Adipocyte (in vitro differentiated cells): ENCODE results near the gene MBLAC2.
A peak's percentile ranks its signal among the peaks of the same experiment; 100 is the strongest.

ENCODE experiments used
- DNase-seq: peaks from one replicate; pipeline ENCODE4 v3.0.0-alpha.2; 2015; ENCODE audit warnings: low read depth
- H3K27me3 ChIP-seq: replicated peaks from 2 replicates; pipeline ENCODE4 v1.7.0; 2013; ENCODE audit warnings: mild to moderate bottlenecking, low read length, moderate library complexity; ENCODE audit not compliant: control insufficient read depth, insufficient read depth
- H3K36me3 ChIP-seq: 2 replicates; pipeline ENCODE4 v1.7.0; 2013; ENCODE audit warnings: low read length, mild to moderate bottlenecking, moderate library complexity; ENCODE audit not compliant: control insufficient read depth, insufficient read depth, severe bottlenecking
- H3K4me1 ChIP-seq: 2 replicates; pipeline ENCODE4 v1.7.0; 2013; ENCODE audit warnings: mild to moderate bottlenecking, low read length, moderate library complexity; ENCODE audit not compliant: control insufficient read depth, insufficient read depth
- H3K4me3 ChIP-seq: 2 replicates; pipeline ENCODE4 v1.7.0; 2013; ENCODE audit warnings: mild to moderate bottlenecking, low read length, moderate library complexity
- H3K9ac ChIP-seq: 2 replicates; pipeline ENCODE4 v1.7.0; 2013; ENCODE audit warnings: mild to moderate bottlenecking, low read length, moderate library complexity
- H3K9me3 ChIP-seq: 2 replicates; pipeline ENCODE4 v1.7.0; 2013; ENCODE audit warnings: mild to moderate bottlenecking, low read length, moderate library complexity; ENCODE audit not compliant: control insufficient read depth

Gene MBLAC2

DNA sequence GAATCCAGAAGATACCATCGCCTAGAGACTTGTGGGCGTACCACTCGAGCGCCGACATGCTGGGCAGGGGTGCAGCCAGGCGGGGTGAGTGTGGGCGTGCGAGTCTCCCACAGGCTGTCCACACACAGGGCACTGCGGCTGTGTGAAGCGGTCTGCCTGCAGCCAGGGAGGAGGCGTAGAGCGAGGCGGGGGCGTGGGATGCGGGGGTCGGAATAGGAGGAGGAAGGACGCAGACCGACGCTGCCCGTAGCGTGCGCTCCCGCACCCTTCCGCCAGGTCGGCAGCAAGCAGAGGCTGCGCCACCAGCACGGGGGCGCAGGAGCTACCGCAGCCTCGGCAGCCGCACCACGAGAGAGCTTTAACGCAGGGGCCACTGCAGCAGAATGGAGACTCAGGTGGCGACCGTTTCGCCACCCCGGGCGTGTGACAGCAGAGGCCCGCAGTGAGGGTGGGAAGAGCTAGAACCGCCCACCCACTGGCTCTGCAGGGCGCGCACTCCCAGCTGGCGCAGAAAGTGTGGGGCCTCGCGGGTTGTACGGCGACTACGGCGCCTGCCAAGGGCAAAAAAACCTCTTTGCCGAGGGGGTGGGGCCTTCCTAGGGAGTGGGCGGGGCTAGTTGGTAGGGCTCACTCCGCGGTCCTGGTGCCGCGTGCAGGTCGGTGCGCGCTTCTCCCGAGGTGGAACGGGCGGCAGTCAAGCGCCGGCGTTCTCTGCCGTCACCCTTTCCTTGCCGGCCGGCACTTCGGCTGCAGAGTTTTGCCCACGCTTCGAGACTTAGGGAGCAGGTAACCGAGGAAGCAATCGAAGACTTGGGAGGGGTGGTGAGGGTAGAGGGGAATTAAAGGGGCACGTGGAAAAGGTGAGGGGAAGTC lies at the start of gene MBLAC2, which contains the start of gene POLR3G:
Gene MBLAC2, minus strand, starts transcription at position 537 of the 873 bp plus-strand sequence. Its CDS starts 479 bp downstream, at position 58.
Gene POLR3G, plus strand, starts transcription at position 630 of the 873 bp plus-strand sequence. CDS start 10,704 bp downstream, outside the sequence.
- Histone ChIP-seq H3K4me3 (peak within 1 kb of the TSS; percentile 91), H3K27me3 (no peaks in the 10 kb centered on the region), H3K36me3 (no peaks in the 10 kb centered on the region), H3K4me1 (peaks cover 15% of the 10 kb centered on the region), H3K9me3 (no peaks in the 10 kb centered on the region), H3K9ac (peak within 1 kb of the TSS; percentile 86)
- peak; percentile 95 for DNase-seq

- no peaks in the 10 kb centered on the region for H3K27me3 ChIP-seq
- H3K36me3 ChIP-seq = peaks cover 55% of the 10 kb centered on the region
- H3K4me3 ChIP-seq = no peak overlapping the region
- no peak overlapping the region for H3K9ac ChIP-seq
- H3K9me3 ChIP-seq = no peaks in the 10 kb centered on the region
- H3K4me1 ChIP-seq = no peaks in the 10 kb centered on the region
- DNase-seq = no peak
Observed at GRCh38 chr5:90519081-90519480, 44.5 kb upstream of the MBLAC2 start.

DNA sequence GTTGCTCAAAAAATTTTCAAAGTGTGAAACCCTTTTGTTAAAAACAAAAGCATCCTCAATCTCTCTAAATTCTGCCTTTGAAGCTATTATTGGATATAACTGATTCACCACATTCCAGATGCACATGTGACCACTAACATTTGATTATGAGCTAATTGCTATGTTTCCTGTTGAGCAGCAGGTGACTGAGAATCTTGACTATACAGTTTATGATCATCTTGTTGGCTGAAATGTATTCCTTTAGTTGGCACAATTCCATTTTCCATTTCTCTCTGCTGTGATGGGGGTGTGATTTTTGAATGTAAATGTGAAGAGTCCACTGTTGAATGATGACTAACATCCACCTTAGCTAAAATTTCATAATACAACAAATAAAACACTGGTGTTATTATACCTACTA lies 44.1 kb upstream of the MBLAC2 start:
- H3K36me3 ChIP-seq = peaks cover 52% of the 10 kb centered on the region
- DNase-seq = no peak

GRCh38 chr5:90514520-90514919 lies 39.9 kb upstream of the MBLAC2 start:
- no peak overlapping the region for H3K9ac ChIP-seq
- H3K36me3 ChIP-seq = peaks cover 15% of the 10 kb centered on the region
- H3K4me1 ChIP-seq = no peaks in the 10 kb centered on the region
- H3K4me3 ChIP-seq = no peak overlapping the region
- H3K9me3 ChIP-seq = no peaks in the 10 kb centered on the region
- no peaks in the 10 kb centered on the region for H3K27me3 ChIP-seq
- no peak for DNase-seq

More for the DNA sequence above, 44.1 kb upstream of the MBLAC2 start:
- Histone ChIP-seq H3K27me3 (no peaks in the 10 kb centered on the region), H3K4me1 (no peaks in the 10 kb centered on the region), H3K9ac (no peak overlapping the region), H3K4me3 (no peak overlapping the region), H3K9me3 (no peaks in the 10 kb centered on the region)

DNA sequence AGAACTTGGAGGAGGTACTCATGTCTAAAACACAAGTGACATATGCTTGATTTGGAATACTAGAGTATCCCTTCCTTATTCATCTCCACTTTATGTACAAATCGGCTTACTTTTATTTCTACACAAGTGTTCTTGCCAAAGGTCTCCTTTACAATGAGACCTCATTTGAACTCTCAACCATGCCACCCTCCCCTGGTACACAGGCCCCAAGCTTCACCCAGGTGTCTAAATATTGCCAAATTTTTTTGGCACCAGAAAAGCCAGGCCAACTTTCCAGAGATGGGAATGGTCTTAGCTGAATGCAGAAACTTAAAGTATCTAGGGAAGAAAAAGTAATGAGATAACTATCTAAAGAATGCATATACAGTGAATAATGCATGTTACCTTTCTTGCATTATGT lies 35.9 kb upstream of the MBLAC2 start:
- Histone ChIP-seq H3K27me3 (no peaks in the 10 kb centered on the region), H3K9ac (no peak overlapping the region), H3K36me3 (peaks cover 6% of the 10 kb centered on the region), H3K9me3 (no peaks in the 10 kb centered on the region), H3K4me1 (no peaks in the 10 kb centered on the region), H3K4me3 (no peak overlapping the region)
- DNase-seq = no peak

- Histone ChIP-seq H3K4me3 (no peak overlapping the region), H3K27me3 (no peaks in the 10 kb centered on the region), H3K36me3 (no peaks in the 10 kb centered on the region), H3K9ac (no peak overlapping the region), H3K4me1 (no peaks in the 10 kb centered on the region), H3K9me3 (no peaks in the 10 kb centered on the region)
- no peak for DNase-seq
Observed at GRCh38 chr5:90506221-90506620, 31.6 kb upstream of the MBLAC2 start.

DNA sequence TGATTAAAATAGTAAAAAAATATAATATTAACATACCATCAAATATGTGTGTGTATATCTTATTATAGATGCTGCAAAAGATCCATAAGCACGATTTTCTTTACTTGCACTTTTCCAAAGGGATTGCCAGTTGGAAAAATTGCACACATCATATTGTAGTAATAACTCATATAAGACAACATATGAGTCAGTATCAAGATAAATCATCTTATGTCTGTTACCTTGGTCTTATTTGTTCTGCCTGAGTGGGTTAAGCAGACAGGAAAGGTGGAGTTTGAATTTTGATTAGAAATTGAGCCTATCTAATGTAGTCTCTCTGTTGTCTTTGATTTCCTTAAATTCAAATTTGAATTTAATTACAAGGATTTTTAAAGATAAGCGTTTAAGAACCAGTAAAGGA lies 30.2 kb upstream of the MBLAC2 start:
- Histone ChIP-seq H3K36me3 (no peaks in the 10 kb centered on the region), H3K27me3 (no peaks in the 10 kb centered on the region), H3K9ac (no peak overlapping the region), H3K9me3 (no peaks in the 10 kb centered on the region), H3K4me3 (no peak overlapping the region), H3K4me1 (no peaks in the 10 kb centered on the region)
- no peak for DNase-seq

DNA sequence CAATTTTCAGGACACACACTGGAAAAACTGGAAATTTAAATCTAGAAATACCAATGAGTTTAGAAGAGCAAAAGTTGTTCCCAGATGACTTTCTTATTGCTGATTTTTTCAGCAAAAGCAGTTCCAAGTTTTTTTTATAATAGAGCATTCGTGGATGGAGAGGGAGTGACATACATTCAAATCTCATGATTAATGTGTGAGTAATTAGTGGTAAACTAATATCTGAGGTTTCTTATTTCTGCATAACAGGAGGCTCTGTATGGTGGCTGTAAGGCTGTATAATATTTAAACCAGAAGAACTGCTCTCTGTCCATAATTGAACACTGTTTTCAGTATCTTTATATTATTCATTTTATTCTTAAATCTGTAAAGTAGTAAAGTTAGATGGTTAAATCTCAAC lies 29.0 kb upstream of the MBLAC2 start:
- H3K27me3 ChIP-seq = no peaks in the 10 kb centered on the region
- no peak overlapping the region for H3K9ac ChIP-seq
- no peaks in the 10 kb centered on the region for H3K4me1 ChIP-seq
- H3K36me3 ChIP-seq = no peaks in the 10 kb centered on the region
- no peaks in the 10 kb centered on the region for H3K9me3 ChIP-seq
- H3K4me3 ChIP-seq = no peak overlapping the region
- DNase-seq = no peak

GRCh38 chr5:90495146-90495545 lies 20.6 kb upstream of the MBLAC2 start:
- Histone ChIP-seq H3K4me1 (no peaks in the 10 kb centered on the region), H3K36me3 (no peaks in the 10 kb centered on the region), H3K4me3 (no peak overlapping the region), H3K9ac (no peak overlapping the region), H3K9me3 (peaks cover 9% of the 10 kb centered on the region), H3K27me3 (no peaks in the 10 kb centered on the region)
- no peak for DNase-seq

- no peaks in the 10 kb centered on the region for H3K4me1 ChIP-seq
- DNase-seq = no peak
- no peaks in the 10 kb centered on the region for H3K27me3 ChIP-seq
- H3K9me3 ChIP-seq = peaks cover 9% of the 10 kb centered on the region
- no peak overlapping the region for H3K4me3 ChIP-seq
- H3K36me3 ChIP-seq = no peaks in the 10 kb centered on the region
- no peak overlapping the region for H3K9ac ChIP-seq
Observed at GRCh38 chr5:90494043-90494442, 19.5 kb upstream of the MBLAC2 start.

DNA sequence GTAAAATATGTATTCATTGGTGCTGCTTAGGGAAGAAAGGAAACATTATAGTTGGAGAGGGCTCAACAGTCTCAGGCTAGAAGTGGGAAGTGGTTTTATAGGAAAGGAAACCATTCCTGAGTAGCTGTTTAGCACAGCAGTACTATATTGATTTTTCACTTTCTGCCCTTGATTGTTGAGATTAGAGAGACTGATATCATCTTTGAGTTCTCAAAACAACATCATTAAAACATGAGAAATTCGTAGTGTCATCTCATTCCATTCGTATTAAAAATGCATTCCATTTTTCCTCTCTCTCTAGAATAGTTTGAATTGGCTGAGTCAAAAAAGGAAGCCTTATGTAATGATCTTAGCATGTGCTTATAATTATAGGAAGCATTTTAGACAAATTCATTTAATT lies 14.2 kb upstream of the MBLAC2 start:
- Histone ChIP-seq H3K36me3 (no peaks in the 10 kb centered on the region), H3K9me3 (no peaks in the 10 kb centered on the region), H3K4me1 (no peaks in the 10 kb centered on the region), H3K27me3 (no peaks in the 10 kb centered on the region), H3K4me3 (peak overlapping the region; percentile 62), H3K9ac (no peak overlapping the region)
- DNase-seq = peak; percentile 65
